Fibroblast of lung (primary cell): ENCODE results near the gene OCA2.

Experiments
- CTCF ChIP-seq, 2 donors: IDR thresholded peaks in 1 of 2; conservative IDR thresholded peaks in 1 of 2; 1 replicate in 1 of 2; 2 replicates in 1 of 2; pipeline ENCODE4 v1.5.1; 2011 to 2012; ENCODE audit warnings: low read length in 2 of 2, control low read depth in 1 of 2, inconsistent platforms in 1 of 2, low read depth in 1 of 2, mild to moderate bottlenecking in 1 of 2
- EZH2 ChIP-seq: IDR thresholded peaks from 2 replicates; pipeline ENCODE4 v1.5.1; 2012; ENCODE audit warnings: low read length, control low read depth, mild to moderate bottlenecking; ENCODE audit errors: missing control alignments

GRCh38 chr15:27956285-27956684 lies 142.8 kb downstream of the OCA2 start:
- no peak for TF ChIP-seq CTCF (conservative IDR thresholded peaks at IDR 0.05 in 1 of 2, IDR thresholded peaks at IDR 0.05 in 1 of 2; ENCODE audit: low read depth in 1 of 2, low read length in 2 of 2)
- no peak for TF ChIP-seq EZH2
